Thoracic aorta (tissue), 2 donors: ENCODE measurements around the gene KRT3. TPM values are rescaled to one million over a fixed set of nuclear protein-coding genes. Genes with fewer than 3 reads are reported as not detected.

Experiments
- ATAC-seq: fragments of 150-250 bp; one replicate; pipeline ENCODE4 v1.8.0; 2017; ENCODE audit warnings: low read depth; ENCODE audit not compliant: insufficient number of reproducible peaks, low FRiP score
- DNase-seq: peaks from one replicate; pipeline ENCODE4 v3.0.0-alpha.2; 2020; ENCODE audit warnings: low spot score
- H3K27ac ChIP-seq, 2 donors: fragments of 200-600 bp; sonication (generic); 1 replicate in 1 of 2; 2 replicates in 1 of 2; pipeline ENCODE4 v1.5.1; 2016; ENCODE audit warnings: mild to moderate bottlenecking in 2 of 2, moderate library complexity in 2 of 2
- H3K27me3 ChIP-seq: fragments of 200-600 bp; sonication (generic); replicated peaks from 2 replicates; pipeline ENCODE4 v1.6.0; 2016; ENCODE audit warnings: mild to moderate bottlenecking; ENCODE audit not compliant: insufficient read depth
- H3K36me3 ChIP-seq: fragments of 200-600 bp; sonication (generic); one replicate; pipeline ENCODE4 v1.5.1; 2016
- H3K4me1 ChIP-seq, 2 donors: fragments of 200-600 bp; sonication (generic); 1 replicate in 1 of 2; 2 replicates in 1 of 2; pipeline versions ENCODE4 v1.5.1 to v1.6.0; 2016; ENCODE audit warnings: low read depth in 2 of 2, mild to moderate bottlenecking in 1 of 2; ENCODE audit not compliant: control insufficient read depth in 1 of 2
- H3K4me3 ChIP-seq: fragments of 200-600 bp; sonication (generic); 2 replicates; pipeline ENCODE4 v1.5.1; 2016; ENCODE audit warnings: mild to moderate bottlenecking
- H3K9me3 ChIP-seq: fragments of 200-600 bp; sonication (generic); 2 replicates; pipeline ENCODE4 v1.5.1; 2016
- CTCF ChIP-seq: fragments of 200-600 bp; sonication (generic); IDR thresholded peaks from one replicate; pipeline ENCODE4 v1.5.1; 2019; ENCODE audit warnings: antibody characterized with exemption
- total RNA-seq, 2 donors: library from RNA; depleted of rRNA; stranded (reverse); fragments of >200 nt; gene quantifications; one replicate each; pipeline versions ENCODE4 v1.1.0 to v1.2.3, GENCODE V29; 2016

Gene KRT3
- total RNA-seq, 2 donors from 2014 or later: not detected

GRCh38 chr12:52806169-52806811 lies 10.4 kb upstream of the KRT3 start:
- DNase-seq (no peak), ATAC-seq (no peak)
- Histone ChIP-seq H3K9me3 (no peaks in the 10 kb centered on the region), H3K27me3 (no peaks in the 10 kb centered on the region), H3K27ac (no peak overlapping the region), H3K4me1 (no peaks in the 10 kb centered on the region), H3K36me3 (no peaks in the 10 kb centered on the region), H3K4me3 (no peak overlapping the region)
- no peak for TF ChIP-seq CTCF

GRCh38 chr12:52805739-52806138 lies 9.8 kb upstream of the KRT3 start:
- no peaks in the 10 kb centered on the region for H3K36me3 ChIP-seq
- H3K27ac ChIP-seq: no peak overlapping the region
- H3K4me3 ChIP-seq: no peak overlapping the region
- TF ChIP-seq CTCF: no peak
- DNase-seq: no peak
- ATAC-seq: no peak
- no peaks in the 10 kb centered on the region for H3K4me1 ChIP-seq
- H3K9me3 ChIP-seq: no peaks in the 10 kb centered on the region
- H3K27me3 ChIP-seq: no peaks in the 10 kb centered on the region

- no peak for ATAC-seq
- Histone ChIP-seq H3K9me3 (no peaks in the 10 kb centered on the region), H3K27ac (no peak overlapping the region), H3K27me3 (no peaks in the 10 kb centered on the region), H3K4me3 (no peak overlapping the region), H3K36me3 (no peaks in the 10 kb centered on the region), H3K4me1 (no peaks in the 10 kb centered on the region)
- no peak for DNase-seq
- no peak for TF ChIP-seq CTCF
Observed at GRCh38 chr12:52805000-52805399, 9.1 kb upstream of the KRT3 start.

GRCh38 chr12:52802442-52802841 lies 6.5 kb upstream of the KRT3 start:
- Histone ChIP-seq H3K27me3 (no peaks in the 10 kb centered on the region), H3K27ac (no peak overlapping the region), H3K9me3 (no peaks in the 10 kb centered on the region), H3K4me1 (no peaks in the 10 kb centered on the region), H3K4me3 (no peak overlapping the region), H3K36me3 (no peaks in the 10 kb centered on the region)
- ATAC-seq (no peak), DNase-seq (no peak)
- TF ChIP-seq CTCF: no peak

- Histone ChIP-seq H3K9me3 (no peaks in the 10 kb centered on the region), H3K27ac (no peak overlapping the region), H3K4me1 (no peaks in the 10 kb centered on the region), H3K4me3 (no peak overlapping the region), H3K27me3 (no peaks in the 10 kb centered on the region), H3K36me3 (no peaks in the 10 kb centered on the region)
- DNase-seq: no peak
- no peak for TF ChIP-seq CTCF
- ATAC-seq: no peak
Observed at GRCh38 chr12:52801773-52802172, 5.9 kb upstream of the KRT3 start.
